ENCODE measurements around the gene EGR2. TPM values are rescaled to one million over a fixed set of nuclear protein-coding genes. Genes with fewer than 3 reads are reported as not detected.

The EGR2 gene
- total RNA-seq, 1 experiment from 2014 or later: 0.82 TPM

GRCh38 chr10:62820586-62820985 lies 4.4 kb upstream of the EGR2 start:
- ATAC-seq: no peak
- no TSS peak for BruUV-seq (replicated peaks)

GRCh38 chr10:62819141-62819920 lies 3.2 kb upstream of the EGR2 start:
- H3K36me3 ChIP-seq (ENCODE audit: control insufficient read depth, insufficient read depth, low read length): no peaks in the 10 kb centered on the region
- no peak for ATAC-seq
- H3K27me3 ChIP-seq (ENCODE audit: control insufficient read depth, insufficient read depth, low read length): peaks cover 42% of the 10 kb centered on the region
- POLR2A ChIA-PET: no interaction called here
- H3K4me3 ChIP-seq (ENCODE audit: low read depth in 2 of 2, low read length in 2 of 2): peak overlapping the region in 1 of 2 experiments; percentile 12; a peak in 1 of 4 replicates
- no peak for DNase-seq (ENCODE audit: low read depth, low spot score)
- no TSS peak for BruUV-seq (replicated peaks)
- CTCF ChIA-PET: interaction anchor here (0.6 to 1.4 kb wide), 2 partner anchors 197 to 265 kb away, joined by 3 read pairs; no protein-coding TSS in a partner anchor
- no peaks in the 10 kb centered on the region for H3K9me3 ChIP-seq (ENCODE audit: control insufficient read depth, insufficient read depth, low read depth, low read length)
- H3K4me1 ChIP-seq (ENCODE audit: control insufficient read depth, insufficient read depth, low read length): peaks cover 11% of the 10 kb centered on the region
- in situ Hi-C loops (cut with HindIII; ENCODE audit: low pct_unique_long_range_greater_than_20kb, low sequenced_read_pairs) (no loop called here), intact Hi-C loops (cut with micrococcal nuclease; ENCODE audit: unreplicated experiment) (loop anchor here (2.0 to 10.0 kb wide), 4 partner anchors 225 to 555 kb away; partner anchors contain the start of gene RTKN2)
- no peak overlapping the region for H3K27ac ChIP-seq (ENCODE audit: low read length)
- TF ChIP-seq CTCF (IDR thresholded peaks at IDR 0.05) (no peak), POLR2AphosphoS5 (IDR thresholded peaks at IDR 0.05; ENCODE audit: low read depth, low read length) (no peak), REST (IDR thresholded peaks at IDR 0.05; ENCODE audit: insufficient read depth in 1 of 2, low read depth in 2 of 2, low read length in 1 of 2) (no peak), SIN3A (IDR thresholded peaks at IDR 0.05; ENCODE audit: borderline replicate concordance, insufficient read depth, low read depth, low read length) (no peak)

More at GRCh38 chr10:62820586-62820985, 4.4 kb upstream of the EGR2 start:
- intact Hi-C loops (cut with micrococcal nuclease; ENCODE audit: unreplicated experiment): no loop called here
- CTCF ChIA-PET: interaction anchor here (0.6 kb wide), 1 partner anchor 383 kb away, joined by 4 read pairs; no protein-coding TSS in a partner anchor
- in situ Hi-C loops (cut with HindIII; ENCODE audit: low pct_unique_long_range_greater_than_20kb, low sequenced_read_pairs): no loop called here
- Histone ChIP-seq H3K36me3 (ENCODE audit: control insufficient read depth, insufficient read depth, low read length) (no peaks in the 10 kb centered on the region), H3K27ac (ENCODE audit: low read length) (no peak overlapping the region), H3K4me1 (ENCODE audit: control insufficient read depth, insufficient read depth, low read length) (peaks cover 8% of the 10 kb centered on the region; the same call in 1 of the 2 replicates), H3K27me3 (ENCODE audit: control insufficient read depth, insufficient read depth, low read length) (peaks cover 36% of the 10 kb centered on the region), H3K4me3 (ENCODE audit: low read depth in 2 of 2, low read length in 2 of 2) (no peak overlapping the region), H3K9me3 (ENCODE audit: control insufficient read depth, insufficient read depth, low read depth, low read length) (no peaks in the 10 kb centered on the region)
- no peak for DNase-seq (ENCODE audit: low read depth, low spot score)
- POLR2A ChIA-PET: no interaction called here
- TF ChIP-seq POLR2AphosphoS5 (IDR thresholded peaks at IDR 0.05; ENCODE audit: low read depth, low read length) (no peak), CTCF (IDR thresholded peaks at IDR 0.05) (no peak), SIN3A (IDR thresholded peaks at IDR 0.05; ENCODE audit: borderline replicate concordance, insufficient read depth, low read depth, low read length) (no peak), REST (IDR thresholded peaks at IDR 0.05; ENCODE audit: insufficient read depth in 1 of 2, low read depth in 2 of 2, low read length in 1 of 2) (no peak), TCF7L2 (IDR thresholded peaks at IDR 0.05; ENCODE audit: low read depth, low read length) (no peak)

Data from Panc1 (cell line).